NCI-H2107 (cell line): ENCODE results near the gene PHLPP1.

Experiments used
- DNase-seq: peaks from one replicate; lab custom pipeline; 2025; lab: John Stamatoyannopoulos, UW

PHLPP1 gene

DNA sequence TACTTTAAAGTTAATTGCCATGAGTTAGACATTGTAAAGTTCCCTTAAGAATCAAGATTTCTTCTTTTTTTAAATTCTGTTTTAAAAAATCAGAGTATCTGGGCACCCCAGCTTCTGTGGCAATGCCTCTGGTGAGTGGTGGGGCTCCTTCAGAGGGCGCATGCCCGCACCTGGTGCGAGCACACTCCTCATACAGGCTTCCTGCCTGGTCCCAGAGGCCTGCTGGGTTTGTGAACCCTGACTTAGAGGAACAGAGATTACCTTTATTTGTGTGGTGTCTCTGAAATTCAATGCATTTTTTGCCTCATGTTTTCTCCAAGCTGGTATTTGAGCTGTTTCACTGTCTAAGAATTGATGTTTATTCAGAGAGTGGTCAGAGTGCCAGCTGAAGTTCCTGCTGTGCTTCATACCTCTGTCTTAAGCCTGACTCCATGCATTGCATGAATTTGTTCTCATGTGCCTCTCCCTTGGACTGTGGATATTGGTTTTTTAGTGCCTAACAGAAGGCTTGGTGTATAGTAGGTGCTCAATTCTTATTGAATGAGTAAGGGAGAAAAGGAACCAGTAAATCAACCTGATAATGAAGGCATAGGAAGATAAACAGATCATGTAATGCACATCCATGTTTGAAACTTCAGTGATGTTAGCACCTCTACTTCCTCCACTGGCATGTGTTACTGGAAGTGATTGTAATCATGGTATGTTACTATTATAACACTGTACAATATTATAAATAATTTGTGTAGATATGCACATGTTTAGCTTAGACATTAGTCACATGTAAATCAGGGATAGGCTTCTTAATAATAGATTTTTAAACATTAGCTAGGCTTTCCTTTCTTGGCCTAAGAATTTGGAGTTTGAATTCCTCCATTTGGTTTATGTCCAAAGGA lies 29.0 kb downstream of the PHLPP1 start:
- no peak for DNase-seq

DNA sequence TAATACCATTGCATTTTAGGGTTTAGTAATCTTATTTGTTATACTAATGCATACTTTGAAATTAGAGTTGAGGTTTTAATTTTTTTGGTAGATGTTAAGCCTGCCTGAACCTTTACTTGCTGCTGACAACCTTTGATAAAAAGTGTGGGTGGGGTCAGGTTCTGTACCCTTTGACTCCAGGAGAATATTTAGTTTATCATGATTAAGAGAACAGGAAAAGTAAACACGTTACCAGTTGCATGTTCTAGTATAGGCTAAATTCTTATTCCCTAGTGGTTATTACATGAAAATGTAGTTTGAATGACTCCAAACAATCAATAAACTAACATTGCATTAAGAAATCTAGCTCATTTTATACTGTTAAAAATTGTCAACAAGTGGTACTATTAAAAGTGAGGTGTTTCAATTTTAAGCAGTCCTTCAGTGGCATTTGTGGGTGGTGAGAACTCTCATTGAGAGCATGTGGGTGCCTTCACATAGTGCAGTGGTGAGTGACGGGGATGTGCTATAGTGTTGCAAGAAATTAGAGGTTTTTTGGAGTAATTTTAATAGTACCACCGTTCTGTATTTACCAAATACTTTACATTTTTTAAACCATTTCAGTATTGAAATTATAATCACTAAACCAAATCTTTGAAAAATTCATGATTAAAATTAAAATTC lies 29.9 kb downstream of the PHLPP1 start:
- no peak for DNase-seq

DNA sequence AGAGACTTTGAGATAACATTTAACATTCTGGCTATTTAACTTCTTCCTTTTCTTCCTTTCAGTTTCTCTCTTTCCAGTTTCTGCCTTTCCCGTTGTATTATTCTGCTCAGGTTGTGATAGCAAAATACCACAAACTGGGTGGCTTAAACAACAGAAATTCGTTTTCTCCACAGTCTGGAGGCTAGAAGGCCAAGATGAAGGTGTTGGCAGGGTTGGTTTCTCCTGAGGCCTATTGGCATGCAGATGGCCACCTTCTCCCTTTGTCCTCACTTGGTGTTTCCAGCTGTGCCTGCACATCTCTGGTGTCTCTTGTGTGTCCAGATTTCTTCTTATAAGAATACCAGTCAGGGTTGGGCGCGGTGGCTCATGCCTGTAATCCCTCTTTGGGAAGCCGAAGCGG lies 34.0 kb downstream of the PHLPP1 start:
- no peak for DNase-seq

DNA sequence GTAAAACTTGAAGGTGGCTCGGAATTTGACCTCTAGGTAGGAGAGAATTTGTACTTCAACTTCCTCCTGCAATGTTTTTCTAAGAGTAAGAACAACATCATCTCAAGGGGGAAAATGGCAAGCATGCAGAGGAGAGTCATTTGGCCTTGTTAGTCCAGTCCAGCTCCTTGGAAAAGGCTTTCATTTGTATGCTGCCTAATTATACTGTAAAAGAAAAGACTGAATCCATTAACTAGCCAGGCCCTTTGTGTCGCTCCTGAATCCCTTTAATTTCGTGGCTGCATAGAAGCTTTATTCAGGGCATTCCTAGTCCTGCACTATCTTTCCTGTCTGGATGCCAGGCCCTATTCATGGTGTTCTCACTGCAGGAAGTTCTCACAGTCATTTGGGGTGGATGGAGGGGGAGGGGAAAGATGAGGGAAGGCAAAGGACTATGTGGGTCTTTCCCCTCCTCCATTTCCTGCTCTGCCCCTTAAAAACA lies 36.0 kb downstream of the PHLPP1 start:
- DNase-seq, result no peak

DNA sequence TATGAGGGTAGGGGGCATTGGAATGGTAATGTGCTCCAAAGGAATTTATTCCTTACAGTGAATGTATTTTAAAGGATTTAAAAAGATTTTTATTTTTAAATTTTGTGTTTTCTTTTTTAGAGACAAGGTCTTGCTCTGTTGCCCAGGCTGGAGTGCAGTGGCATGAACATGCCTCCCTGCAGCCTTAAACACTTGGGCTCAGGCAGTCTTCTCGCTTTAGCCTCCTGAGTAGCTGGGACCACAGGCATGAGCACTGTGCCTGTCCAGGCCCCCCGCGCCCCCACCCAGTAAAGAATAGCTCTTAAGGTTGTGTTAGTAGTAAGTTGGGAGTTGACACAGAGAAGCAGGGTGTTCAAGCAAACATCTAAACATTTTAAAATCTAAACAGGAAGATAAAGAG lies 36.6 kb downstream of the PHLPP1 start:
- DNase-seq, result no peak

DNA sequence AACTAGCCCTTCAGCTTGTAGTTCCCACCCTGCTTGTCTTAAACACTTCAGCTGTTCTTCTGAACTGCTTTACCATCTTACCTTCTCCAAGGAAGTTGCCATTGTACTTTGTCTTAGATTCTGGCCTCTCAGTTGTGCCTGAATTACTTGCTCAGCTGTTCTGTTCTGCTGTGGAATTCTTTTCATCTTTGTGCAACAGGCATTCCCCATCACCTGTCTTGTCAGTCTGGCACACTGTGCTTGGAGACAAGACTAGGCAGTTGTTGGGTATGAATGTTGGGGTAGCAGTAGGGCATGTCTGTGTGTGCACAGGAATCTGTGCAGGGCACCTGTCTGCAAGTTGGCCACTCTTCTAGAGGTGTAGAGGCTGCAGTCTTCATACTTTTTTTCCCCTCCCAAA lies 38.7 kb downstream of the PHLPP1 start:
- no peak for DNase-seq

DNA sequence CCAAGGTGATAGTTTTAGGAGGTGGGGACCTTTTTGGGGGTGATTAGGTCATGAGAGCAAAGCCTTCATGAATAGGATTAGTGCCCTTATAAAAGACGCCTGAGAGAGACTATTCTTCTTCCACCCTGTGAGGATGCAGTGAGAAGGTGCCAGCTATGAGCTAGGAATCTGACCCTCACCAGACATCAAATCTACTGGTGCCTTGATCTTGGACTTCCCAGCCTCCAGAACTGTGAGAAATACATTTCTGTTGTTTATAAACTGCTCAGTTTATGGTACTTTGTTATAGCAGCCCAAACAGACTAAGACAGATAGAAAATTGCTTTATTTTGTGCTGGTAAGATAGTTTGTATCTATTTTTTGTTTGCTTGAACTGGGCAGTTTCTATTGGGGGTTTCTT lies 40.1 kb downstream of the PHLPP1 start:
- no peak for DNase-seq

DNA sequence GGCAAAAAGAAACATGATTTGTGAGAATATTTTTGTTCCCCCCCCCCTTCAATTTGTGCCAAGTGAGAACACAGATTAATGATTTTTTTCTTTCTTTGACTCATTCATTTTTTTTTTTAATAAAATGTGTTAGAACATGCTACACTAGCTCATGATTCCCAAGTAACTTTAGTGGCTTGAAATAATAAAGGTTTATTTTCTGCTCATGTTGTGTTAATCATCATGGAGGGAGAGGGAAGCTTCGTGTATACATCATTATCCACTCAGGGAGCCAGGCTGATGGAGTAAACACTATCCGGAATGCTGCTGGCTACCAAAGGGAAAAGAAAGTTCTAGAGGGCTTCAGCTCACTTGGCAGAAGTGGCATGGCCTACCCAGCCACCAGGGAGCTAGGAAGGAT lies 40.6 kb downstream of the PHLPP1 start:
- no peak for DNase-seq

DNA sequence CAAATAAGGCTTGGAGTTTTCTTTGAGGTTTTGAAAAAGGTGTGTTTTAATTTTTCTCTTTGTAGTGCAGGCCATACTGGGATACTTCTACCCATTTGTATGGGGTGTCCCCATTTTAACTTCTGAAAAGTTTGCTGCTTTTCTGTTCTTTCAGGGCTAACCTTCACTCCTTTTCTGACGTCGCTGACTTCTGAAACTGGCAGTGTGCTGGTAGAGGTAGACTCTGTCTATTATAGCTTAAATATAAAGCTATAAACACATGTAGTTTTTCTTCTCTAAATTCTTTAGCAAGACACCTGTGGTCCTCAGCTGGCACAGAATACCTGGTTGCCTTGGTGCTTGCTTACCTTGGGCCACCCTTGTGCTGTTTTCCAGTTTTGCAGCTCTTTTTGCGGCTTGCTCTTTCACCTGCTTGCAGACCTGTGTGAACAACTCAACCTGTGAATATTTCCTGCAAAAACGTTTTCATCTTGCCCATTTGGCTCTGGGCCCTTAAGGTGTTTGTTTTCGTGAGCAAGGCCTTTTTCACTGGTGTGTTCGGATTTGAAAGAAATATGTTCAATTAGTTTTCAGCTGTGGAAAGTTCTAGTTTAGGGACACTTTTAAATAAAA lies 42.2 kb downstream of the PHLPP1 start:
- no peak for DNase-seq

DNA sequence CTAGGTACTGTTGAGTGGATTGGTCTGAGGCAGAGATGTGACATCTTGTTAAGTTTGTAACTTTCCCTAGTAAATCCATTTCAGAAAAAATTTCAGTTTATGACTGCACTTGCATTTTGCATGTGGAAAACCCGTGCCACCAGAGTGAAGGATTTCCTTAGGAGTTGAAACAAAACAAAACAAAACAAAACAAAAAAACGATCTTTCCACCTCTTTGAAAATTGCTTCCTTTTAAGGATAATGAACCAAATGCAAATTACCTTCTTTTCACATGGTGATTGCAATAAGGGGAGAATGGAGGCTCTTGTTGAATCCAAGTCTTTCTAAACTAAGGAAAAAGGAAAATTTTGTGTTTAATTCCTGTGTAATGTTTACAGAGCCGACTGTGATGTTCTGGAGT lies 43.2 kb downstream of the PHLPP1 start:
- DNase-seq, result no peak

DNA sequence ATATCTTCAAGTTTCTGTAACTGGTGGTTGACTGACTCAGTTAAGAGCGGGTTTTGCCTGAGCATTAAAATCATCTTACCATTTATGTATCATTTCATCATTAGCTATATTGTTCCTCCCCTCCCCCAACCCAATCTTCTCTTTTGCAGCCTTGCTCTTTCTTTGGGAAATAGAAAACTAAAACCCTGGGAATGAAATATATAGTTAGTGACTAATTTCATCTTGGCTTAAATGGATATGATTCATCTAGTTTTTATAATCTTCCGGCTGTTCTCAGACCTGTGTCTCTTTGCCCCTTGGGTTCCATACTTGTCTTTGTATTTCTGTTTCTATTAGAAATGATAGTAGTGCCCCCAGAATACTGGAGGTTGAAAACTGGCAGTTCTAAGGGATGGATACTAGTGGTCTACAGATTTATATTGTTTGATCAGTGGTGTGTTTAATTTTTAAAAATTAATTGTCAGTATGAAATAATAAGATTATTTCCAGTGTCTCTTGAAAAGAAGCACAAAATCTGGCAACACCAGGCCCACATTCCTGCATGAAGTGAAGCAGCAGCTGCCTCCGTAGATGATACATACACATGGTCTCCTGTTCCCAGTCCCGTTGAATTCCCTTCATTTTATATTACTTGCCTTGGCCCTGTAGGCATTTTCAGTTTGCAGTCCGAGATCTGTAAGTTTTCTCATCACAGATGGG lies 44.5 kb downstream of the PHLPP1 start:
- no peak for DNase-seq

DNA sequence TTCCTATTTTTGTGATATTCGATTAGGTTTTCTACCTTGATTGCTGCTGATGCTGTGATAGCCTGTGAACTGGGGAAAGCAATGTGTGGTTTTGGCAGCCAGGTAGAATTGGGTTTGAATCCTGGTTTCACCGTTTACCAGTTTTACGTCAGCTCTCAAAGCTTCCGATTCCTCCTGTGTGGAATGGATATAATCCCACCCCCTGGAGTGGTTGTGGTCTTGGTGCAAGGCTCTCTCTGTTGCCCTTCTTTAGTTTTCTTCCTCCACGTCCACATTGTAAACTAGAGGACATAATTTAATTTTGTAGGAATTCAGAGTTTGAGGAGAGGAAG lies 45.0 kb downstream of the PHLPP1 start:
- no peak for DNase-seq

DNA sequence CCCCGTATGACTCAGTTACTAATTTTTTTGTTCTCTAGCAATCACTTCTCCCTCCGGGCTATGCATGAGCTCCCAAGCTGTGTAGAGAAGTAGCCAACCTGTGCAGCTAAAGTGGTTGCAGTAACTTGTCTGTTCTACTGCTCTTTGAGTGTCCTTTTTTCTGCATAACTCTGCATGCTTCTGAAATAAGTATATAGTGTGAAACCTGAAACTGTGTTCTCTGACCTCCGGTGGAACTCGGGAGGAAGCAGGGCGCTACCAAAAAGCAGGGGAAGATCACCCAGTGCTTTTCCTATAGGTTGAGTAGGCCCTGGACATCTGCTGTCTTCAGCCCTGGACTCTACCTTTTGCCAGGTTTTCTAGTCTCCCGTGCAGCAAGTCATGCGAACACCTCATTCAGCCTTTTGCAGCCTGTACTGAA lies 47.8 kb downstream of the PHLPP1 start:
- no peak for DNase-seq

DNA sequence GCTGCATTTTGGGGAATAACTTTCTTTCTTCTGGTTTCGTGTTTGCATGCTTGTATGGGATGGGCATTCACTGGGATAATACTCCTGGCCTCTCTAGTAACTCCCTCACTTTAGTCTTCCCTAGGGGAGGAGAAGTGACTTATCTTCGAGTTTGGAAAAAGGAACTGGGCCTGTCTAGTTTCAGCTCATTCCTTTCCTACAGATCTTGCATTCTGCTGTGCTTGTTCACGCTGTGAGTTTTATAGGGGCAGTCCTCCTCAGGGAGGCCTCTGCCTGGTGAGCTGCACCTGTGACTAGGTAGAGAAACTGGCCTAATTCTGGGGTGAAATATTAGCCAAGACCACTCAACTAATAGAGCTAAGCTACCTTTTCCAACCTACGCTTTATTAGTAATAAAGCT lies 50.9 kb downstream of the PHLPP1 start:
- DNase-seq, result no peak

DNA sequence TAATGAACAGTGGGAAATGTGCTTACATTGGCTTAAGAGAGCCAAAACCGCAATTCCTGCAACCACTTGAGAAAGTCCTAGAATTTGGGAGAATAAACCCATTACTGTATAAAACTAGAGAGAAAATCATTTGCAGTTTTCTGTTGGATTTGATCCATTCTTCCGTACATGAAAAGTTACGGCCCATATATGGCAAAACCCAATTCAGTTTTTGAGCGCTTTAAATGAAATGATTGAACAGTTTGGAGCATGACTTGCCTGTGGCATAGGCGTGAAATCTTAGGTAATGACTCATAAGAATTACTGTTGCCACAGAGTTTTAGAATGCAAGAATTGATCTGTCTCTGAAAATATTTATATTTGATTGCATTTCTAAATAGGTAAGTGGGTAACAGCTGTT lies 52.0 kb downstream of the PHLPP1 start:
- no peak for DNase-seq

DNA sequence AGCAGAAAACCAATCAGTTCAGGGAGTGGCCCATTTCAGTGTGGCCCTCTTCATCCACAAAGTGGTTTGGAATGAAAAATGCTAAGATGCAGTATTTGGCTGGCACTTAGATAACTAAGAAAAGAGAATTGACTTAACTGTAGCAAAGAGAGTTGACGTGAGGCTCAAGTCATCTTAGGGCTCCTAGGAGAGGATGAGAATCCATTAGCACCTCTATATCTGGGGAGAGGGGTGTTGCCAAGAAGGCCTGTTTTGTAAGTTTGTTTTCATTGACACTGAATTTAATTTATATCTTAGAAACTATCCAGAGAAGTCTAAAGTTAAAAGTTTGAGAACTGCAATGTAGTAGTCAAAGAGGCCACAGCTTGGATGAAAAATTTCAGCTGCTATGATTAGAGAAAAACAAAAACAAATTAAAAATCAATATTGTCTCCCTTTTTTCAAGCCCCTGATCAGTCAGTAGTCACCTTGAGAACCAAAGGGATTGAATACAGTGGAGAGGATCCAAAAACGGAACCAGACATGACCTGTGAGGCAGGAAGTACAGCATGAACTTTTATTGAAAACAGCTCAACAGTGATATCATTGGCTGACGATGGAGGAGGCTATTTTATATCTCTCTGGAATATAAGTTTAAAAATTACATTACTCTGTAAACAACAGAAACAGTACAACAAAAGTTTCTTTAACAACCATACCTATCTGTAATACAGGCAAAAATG lies 52.7 kb downstream of the PHLPP1 start:
- DNase-seq, result no peak

DNA sequence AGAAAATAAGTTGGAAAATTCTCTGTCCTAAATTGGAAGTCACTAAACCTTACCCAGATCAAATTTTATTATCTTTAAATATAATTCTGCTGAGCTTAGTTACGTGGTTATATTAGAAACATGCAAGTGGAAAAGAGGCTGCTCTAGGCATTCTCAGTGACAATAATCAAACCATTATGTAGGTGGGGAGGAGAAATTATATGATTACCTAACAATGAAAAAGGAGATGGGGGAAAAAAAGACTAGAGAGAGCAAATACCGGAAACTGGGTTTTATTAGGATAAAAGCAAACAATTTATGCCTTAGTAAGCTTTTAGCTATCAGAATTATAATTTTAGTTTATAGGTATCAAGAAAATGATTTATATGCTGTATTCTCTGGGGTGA lies 53.2 kb downstream of the PHLPP1 start:
- no peak for DNase-seq

DNA sequence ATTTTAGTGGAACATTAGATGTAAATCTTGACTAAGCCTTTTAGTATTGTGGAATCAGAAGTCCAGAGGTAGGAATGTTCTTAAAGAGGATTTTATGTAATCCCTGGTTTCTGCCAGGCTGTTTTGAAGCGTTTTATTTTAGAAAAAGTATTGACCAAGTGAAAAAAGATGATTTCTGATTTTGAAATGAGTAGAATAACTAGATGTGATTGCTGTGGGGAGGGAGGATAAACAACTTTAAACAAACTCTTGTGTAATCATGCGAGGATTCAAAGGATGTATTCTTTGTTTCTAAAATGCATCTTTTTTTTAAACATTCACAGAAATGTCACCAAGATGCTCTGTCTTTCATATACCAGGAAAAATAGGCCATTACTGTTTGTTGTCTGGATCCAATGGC lies 53.9 kb downstream of the PHLPP1 start:
- DNase-seq, result no peak

DNA sequence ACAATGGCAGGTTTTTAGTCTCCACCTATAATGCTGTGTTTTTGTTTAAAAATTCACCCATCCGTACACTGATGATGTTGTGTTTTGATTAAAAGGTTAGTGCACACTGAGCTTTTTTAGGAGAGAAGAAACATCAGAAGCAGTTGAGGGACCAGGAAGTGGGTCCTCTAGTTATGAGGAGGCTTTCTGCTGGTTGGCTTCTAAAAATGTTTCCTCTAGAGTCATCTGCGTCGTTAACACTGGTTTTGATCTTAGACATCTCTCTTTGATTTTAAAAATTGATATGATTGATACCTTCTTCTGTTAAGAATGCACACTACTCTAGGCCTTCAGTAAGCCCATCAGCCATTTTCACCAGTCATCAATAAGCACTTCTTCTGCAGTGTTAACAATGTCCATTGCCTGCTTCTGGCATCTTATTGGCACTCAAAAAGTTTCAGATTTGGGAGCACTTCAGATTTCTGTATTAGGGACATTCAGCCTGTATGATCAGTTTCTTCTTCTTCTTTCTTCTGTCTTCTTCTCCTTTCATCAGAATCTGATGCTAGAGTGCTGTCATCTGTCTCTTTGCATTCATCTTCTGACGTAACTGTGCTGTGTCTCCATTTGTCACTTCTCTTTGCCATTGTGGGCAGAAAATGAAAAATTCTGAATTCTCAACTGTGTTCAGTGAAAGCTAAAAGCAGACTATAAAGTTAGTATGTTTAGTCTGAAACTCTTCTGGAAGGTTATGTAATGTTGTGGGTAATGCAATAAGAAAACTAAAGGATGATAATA lies 56.3 kb downstream of the PHLPP1 start:
- no peak for DNase-seq

DNA sequence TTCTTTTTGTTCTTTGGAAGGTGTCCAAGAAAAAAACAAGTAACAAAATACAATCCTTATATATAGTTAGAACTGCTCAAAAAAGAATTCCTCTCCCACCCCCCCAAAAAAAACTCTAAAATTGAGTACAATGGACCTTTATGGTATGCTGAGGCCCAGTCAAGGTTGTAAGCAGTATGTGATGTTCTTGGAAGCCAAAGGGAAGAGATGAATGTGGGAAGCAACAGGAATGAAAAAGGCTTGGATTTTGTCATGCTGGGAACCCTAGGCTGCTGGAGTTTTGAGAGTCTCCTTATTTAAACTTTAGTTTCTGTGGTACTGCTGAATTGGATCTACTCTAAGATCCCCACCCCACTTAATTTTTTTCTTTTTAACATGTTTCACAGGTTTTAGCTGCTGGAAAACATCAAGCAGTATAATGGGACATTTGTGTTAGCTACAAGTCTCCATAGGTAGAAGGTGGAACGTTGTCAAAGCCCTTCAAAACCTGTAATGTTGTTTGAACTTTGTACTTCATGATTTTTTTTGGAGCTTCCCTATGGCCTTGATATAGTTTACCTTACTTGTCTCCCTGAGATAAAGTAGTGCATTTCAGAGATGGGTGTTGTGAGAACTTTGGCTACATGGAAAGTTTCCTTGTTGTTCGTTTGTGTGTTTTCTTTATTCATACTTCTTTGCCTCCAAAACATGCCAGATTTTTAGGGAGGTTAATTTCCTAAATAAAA lies 57.7 kb downstream of the PHLPP1 start:
- no peak for DNase-seq
